ENCODE measurements around the gene RNF220. TPM values are rescaled to one million over a fixed set of nuclear protein-coding genes. Genes with fewer than 3 reads are reported as not detected.
A peak's percentile ranks its signal among the peaks of the same experiment; 100 is the strongest.

Gene RNF220
- total and polyA plus RNA-seq, 7 donors: 49.5 to 122 (median 82.8) TPM

GRCh38 chr1:44407430-44408211 lies 2.6 kb downstream of the RNF220 start:
- DNase-seq: no peak
- Histone ChIP-seq H3K9me3 (no peaks in the 10 kb centered on the region), H3K36me3 (no peaks in the 10 kb centered on the region), H3K4me3 (peak overlapping the region in 3 of 4 donors; percentile 28 to 42 (median 37)), H3K27ac (no peak overlapping the region), H3K4me1 (peaks cover 0 to 39% (median 37%) of the 10 kb centered on the region in 4 donors), H3K27me3 (peaks cover 63 to 100% (median 98%) of the 10 kb centered on the region in 3 donors)
- WGBS, 2 donors: 3 to 9% methylated on average over 85 of the region's 85 CpGs
- no peak for TF ChIP-seq POLR2A (IDR thresholded peaks at IDR 0.05)
- peak in 2 of 4 donors; percentile 62 to 68 for TF ChIP-seq POLR2AphosphoS5 (IDR thresholded peaks at IDR 0.05)
- intact Hi-C loops (cut with DNase I): no loop called here

GRCh38 chr1:44408212-44408582 lies 3.1 kb downstream of the RNF220 start:
- peaks cover 0 to 39% (median 37%) of the 10 kb centered on the region in 4 donors for H3K4me1 ChIP-seq

GRCh38 chr1:44408632-44409602 lies 3.9 kb downstream of the RNF220 start:
- no peak overlapping the region for H3K27ac ChIP-seq
- no peaks in the 10 kb centered on the region for H3K9me3 ChIP-seq
- H3K4me1 ChIP-seq: peaks cover 0 to 39% (median 37%) of the 10 kb centered on the region in 4 donors
- peaks cover 57 to 100% (median 98%) of the 10 kb centered on the region in 3 donors for H3K27me3 ChIP-seq
- no peak overlapping the region for H3K4me3 ChIP-seq
- DNase-seq: no peak
- intact Hi-C loops (cut with DNase I): no loop called here
- TF ChIP-seq POLR2AphosphoS5 (IDR thresholded peaks at IDR 0.05): peak in 1 of 4 donors; percentile 7
- no peak for TF ChIP-seq EP300 (IDR thresholded peaks at IDR 0.05)
- TF ChIP-seq CTCF (IDR thresholded peaks at IDR 0.05): no peak
- no peak for TF ChIP-seq POLR2A (IDR thresholded peaks at IDR 0.05)
- WGBS, 2 donors: 4 to 10% methylated on average over 37 of the region's 37 CpGs
- H3K36me3 ChIP-seq: no peaks in the 10 kb centered on the region

More at GRCh38 chr1:44408212-44408582, 3.1 kb downstream of the RNF220 start:
- Histone ChIP-seq H3K27ac (no peak overlapping the region), H3K36me3 (no peaks in the 10 kb centered on the region), H3K27me3 (peaks cover 60 to 100% (median 98%) of the 10 kb centered on the region in 3 donors), H3K4me3 (no peak overlapping the region), H3K9me3 (no peaks in the 10 kb centered on the region)
- WGBS, 2 donors: 9 to 17% methylated on average over 19 of the region's 19 CpGs
- TF ChIP-seq CTCF (IDR thresholded peaks at IDR 0.05) (no peak), POLR2AphosphoS5 (IDR thresholded peaks at IDR 0.05) (no peak), POLR2A (IDR thresholded peaks at IDR 0.05) (no peak), EP300 (IDR thresholded peaks at IDR 0.05) (no peak)
- intact Hi-C loops (cut with DNase I): no loop called here
- DNase-seq: no peak

- DNase-seq: no peak
- Histone ChIP-seq H3K4me3 (no peak overlapping the region), H3K27ac (no peak overlapping the region), H3K27me3 (peaks cover 55 to 100% (median 98%) of the 10 kb centered on the region in 3 donors), H3K9me3 (no peaks in the 10 kb centered on the region), H3K36me3 (no peaks in the 10 kb centered on the region), H3K4me1 (peaks cover 0 to 38% (median 35%) of the 10 kb centered on the region in 4 donors)
- TF ChIP-seq EP300 (IDR thresholded peaks at IDR 0.05) (no peak), POLR2AphosphoS5 (IDR thresholded peaks at IDR 0.05) (no peak), CTCF (IDR thresholded peaks at IDR 0.05) (no peak), POLR2A (IDR thresholded peaks at IDR 0.05) (no peak)
- 32 to 40% methylated on average over 4 of the region's 4 CpGs for WGBS, 2 donors
- intact Hi-C loops (cut with DNase I): loop anchor here (5.0 kb wide), 1 partner anchor 197 kb away; the partner anchor contains the start of gene DMAP1
Observed at GRCh38 chr1:44409757-44410156, 4.7 kb downstream of the RNF220 start.
